ENCODE measurements around the gene SGMS2.

Gene SGMS2

GRCh38 chr4:107824350-107825071 lies at the start of gene SGMS2:
SGMS2 (plus strand) TSS chr4:107824932; CDS start chr4:107895554, 70,622 bp downstream.
- peak; percentile 7 for DNase-seq (ENCODE audit: low spot score)

- no peak for DNase-seq (ENCODE audit: low spot score)
Measured at GRCh38 chr4:107777890-107778289, 46.8 kb upstream of the SGMS2 start.

GRCh38 chr4:107778784-107779530 lies 45.8 kb upstream of the SGMS2 start:
- no peak for DNase-seq (ENCODE audit: low spot score)

GRCh38 chr4:107780665-107781064 lies 44.1 kb upstream of the SGMS2 start:
- no peak for DNase-seq (ENCODE audit: low spot score)

- DNase-seq (ENCODE audit: low spot score) = no peak
Measured at GRCh38 chr4:107791902-107792301, 32.8 kb upstream of the SGMS2 start.

- no peak for DNase-seq (ENCODE audit: low spot score)
Measured at GRCh38 chr4:107792711-107793110, 32.0 kb upstream of the SGMS2 start.

GRCh38 chr4:107793996-107794395 lies 30.7 kb upstream of the SGMS2 start:
- DNase-seq (ENCODE audit: low spot score) = no peak

- no peak for DNase-seq (ENCODE audit: low spot score)
Measured at GRCh38 chr4:107799669-107800450, 24.9 kb upstream of the SGMS2 start.

GRCh38 chr4:107800706-107801105 lies 24.0 kb upstream of the SGMS2 start:
- no peak for DNase-seq (ENCODE audit: low spot score)

GRCh38 chr4:107801766-107802211 lies 22.9 kb upstream of the SGMS2 start:
- no peak for DNase-seq (ENCODE audit: low spot score)

- no peak for DNase-seq (ENCODE audit: low spot score)
Measured at GRCh38 chr4:107804956-107805355, 19.8 kb upstream of the SGMS2 start.

- no peak for DNase-seq (ENCODE audit: low spot score)
Measured at GRCh38 chr4:107806196-107806595, 18.5 kb upstream of the SGMS2 start.

- DNase-seq (ENCODE audit: low spot score) = no peak
Measured at GRCh38 chr4:107808572-107808971, 16.2 kb upstream of the SGMS2 start.

- DNase-seq (ENCODE audit: low spot score) = no peak
Measured at GRCh38 chr4:107809210-107809609, 15.5 kb upstream of the SGMS2 start.

- DNase-seq (ENCODE audit: low spot score) = no peak
Measured at GRCh38 chr4:107814758-107815157, 10.0 kb upstream of the SGMS2 start.

GRCh38 chr4:107815158-107815557 lies 9.6 kb upstream of the SGMS2 start:
- no peak for DNase-seq (ENCODE audit: low spot score)

GRCh38 chr4:107818301-107818910 lies 6.3 kb upstream of the SGMS2 start:
- DNase-seq (ENCODE audit: low spot score) = no peak

- no peak for DNase-seq (ENCODE audit: low spot score)
Measured at GRCh38 chr4:107823870-107824349, 822 bp upstream of the SGMS2 start.

GRCh38 chr4:107825072-107825824 lies 516 bp downstream of the SGMS2 start:
- DNase-seq (ENCODE audit: low spot score) = no peak

- no peak for DNase-seq (ENCODE audit: low spot score)
Measured at GRCh38 chr4:107826421-107826980, 1.8 kb downstream of the SGMS2 start.

Measured in CD4-positive, alpha-beta T cell treated with Interleukin-2 at 100 ng/mL for 4 hours (primary cell).